DOHH2 (cell line): Measurements from ENCODE around the gene TMCO4.

Source experiments
- EZH2phosphoT487 ChIP-seq: fragments of 200-600 bp; sonication (generic); IDR thresholded peaks from 2 replicates; pipeline ENCODE4 v1.6.1; 2017; ENCODE audit warnings: borderline replicate concordance, mild to moderate bottlenecking, antibody characterized with exemption, low read length, moderate library complexity, mixed read lengths
- TF ChIP-seq, protein P1 (sequence below): fragments of 200-600 bp; sonication (generic); IDR thresholded peaks from one replicate; pipeline ENCODE4 v1.5.1; 2014; ENCODE audit warnings: antibody characterized with exemption, mild to moderate bottlenecking, low read depth, low read length; ENCODE audit not compliant: poor library complexity, severe bottlenecking

DNA sequence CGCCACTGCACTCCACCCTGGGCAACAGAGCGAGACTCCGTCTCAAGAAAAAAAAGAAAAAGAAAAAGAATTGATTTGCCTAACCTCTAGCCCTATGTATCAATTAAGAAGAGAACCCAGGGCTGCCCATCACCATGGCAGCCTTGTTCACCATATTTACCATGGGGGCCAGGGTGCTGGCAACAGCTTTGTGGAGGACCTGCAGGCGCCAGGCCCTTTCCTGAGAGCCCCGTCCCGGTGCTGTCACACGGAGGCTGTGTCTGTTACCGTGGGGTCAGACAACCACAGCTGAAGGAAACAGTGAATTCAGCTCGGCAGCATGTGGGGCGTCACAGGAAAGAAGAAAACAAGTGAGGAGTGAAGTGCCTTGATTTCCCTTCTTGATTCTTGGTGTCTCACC lies 162.1 kb downstream of the TMCO4 start:
- TF ChIP-seq EZH2phosphoT487 = no peak
- TF ChIP-seq, protein P1, sequence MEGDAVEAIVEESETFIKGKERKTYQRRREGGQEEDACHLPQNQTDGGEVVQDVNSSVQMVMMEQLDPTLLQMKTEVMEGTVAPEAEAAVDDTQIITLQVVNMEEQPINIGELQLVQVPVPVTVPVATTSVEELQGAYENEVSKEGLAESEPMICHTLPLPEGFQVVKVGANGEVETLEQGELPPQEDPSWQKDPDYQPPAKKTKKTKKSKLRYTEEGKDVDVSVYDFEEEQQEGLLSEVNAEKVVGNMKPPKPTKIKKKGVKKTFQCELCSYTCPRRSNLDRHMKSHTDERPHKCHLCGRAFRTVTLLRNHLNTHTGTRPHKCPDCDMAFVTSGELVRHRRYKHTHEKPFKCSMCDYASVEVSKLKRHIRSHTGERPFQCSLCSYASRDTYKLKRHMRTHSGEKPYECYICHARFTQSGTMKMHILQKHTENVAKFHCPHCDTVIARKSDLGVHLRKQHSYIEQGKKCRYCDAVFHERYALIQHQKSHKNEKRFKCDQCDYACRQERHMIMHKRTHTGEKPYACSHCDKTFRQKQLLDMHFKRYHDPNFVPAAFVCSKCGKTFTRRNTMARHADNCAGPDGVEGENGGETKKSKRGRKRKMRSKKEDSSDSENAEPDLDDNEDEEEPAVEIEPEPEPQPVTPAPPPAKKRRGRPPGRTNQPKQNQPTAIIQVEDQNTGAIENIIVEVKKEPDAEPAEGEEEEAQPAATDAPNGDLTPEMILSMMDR = no peak
